ENCODE results near the gene ZNF784.
A peak's percentile ranks its signal among the peaks of the same experiment; 100 is the strongest.

Gene ZNF784

DNA sequence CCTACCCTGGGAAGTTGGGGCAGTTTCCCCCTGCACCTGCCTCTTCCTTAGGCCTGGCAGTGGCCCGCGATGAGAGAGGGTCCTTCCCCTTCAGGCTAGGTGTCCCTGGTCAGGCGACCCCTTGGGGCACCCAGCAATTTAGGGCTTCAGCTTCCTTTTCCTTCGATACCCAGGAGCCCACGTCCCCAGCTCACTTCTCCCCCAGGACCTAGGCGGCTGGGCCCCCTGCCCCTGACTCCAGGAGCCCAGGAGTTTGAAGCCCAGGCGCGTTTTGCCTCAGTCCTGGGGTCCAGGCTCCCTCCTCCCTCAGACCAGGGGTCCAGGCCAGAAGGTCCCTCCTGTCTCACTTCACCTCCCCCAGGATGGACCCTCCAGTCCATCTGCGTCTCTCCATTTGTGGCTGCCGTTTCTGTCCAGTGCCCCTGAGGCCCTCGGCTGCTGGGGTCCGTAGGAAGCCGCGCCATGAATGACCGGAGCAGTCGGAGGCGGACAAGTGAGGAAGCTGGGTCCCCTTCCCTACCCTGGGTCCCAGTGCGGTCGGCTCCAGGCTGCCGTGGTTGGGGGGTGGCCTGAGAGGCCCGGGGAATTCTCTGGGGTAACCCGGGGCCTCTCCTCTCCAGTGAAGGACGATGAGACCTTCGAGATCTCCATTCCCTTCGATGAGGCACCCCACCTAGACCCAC lies 24.4 kb upstream of the ZNF784 start:
- no peak for TF ChIP-seq YY1 (IDR thresholded peaks at IDR 0.05; ENCODE audit: low read depth)
- TF ChIP-seq ZBTB7A (IDR thresholded peaks at IDR 0.05; ENCODE audit: low read depth), result no peak; the same call in 1 of the 2 replicates

DNA sequence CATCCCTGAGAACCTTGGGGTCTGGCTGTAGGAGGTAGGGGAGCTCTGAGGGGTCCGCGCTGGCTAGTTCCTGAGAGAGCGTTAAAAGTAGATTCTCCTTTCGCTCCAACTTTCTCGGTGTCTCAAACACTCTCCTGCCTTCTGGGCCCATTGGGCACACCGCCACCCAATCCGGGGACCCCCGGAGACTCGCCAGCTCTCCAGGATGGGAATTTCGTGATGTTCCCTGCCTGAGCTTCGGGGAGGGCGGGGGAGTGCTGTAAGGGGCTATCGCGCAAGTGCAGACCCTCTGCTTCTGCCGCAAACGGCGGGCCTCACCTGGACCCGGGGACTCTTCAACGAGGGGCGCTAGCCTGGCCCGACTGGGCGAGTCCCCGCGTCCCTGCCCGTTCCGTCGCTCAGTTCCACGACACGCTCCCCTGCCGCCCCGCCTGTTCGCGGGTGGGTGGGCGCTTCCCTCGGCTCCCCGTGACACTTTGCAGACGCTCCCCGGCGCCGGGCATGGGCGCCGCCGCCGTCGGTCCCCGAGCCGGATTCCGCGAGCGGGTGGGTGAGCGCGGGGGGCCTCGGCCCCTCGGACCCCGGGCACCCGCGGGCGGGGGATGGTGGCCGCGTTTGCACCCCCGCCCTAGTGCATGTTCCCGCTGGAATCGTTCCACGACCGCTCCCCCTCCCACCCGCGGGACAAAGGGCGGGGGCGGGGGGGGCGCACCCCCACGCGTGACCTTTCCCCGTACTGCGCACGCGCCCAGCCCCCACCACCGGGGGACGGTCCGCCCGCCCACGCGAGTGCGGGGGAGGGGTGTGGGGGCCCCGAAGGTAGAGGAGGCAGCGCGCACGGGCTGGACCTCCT lies 23.6 kb upstream of the ZNF784 start, which contains the start of gene CCDC106:
CCDC106 (plus strand) TSS at position 481 of the 853 bp plus-strand sequence. CDS start 835 bp downstream, outside the sequence.
- TF ChIP-seq NFIC (IDR thresholded peaks at IDR 0.05), result no peak
- TF ChIP-seq, protein P1, sequence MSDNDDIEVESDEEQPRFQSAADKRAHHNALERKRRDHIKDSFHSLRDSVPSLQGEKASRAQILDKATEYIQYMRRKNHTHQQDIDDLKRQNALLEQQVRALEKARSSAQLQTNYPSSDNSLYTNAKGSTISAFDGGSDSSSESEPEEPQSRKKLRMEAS (IDR thresholded peaks at IDR 0.05), result 0 out of 2 replicates have a peak, but pooled peaks have one; percentile 23
- TF ChIP-seq, protein P2, sequence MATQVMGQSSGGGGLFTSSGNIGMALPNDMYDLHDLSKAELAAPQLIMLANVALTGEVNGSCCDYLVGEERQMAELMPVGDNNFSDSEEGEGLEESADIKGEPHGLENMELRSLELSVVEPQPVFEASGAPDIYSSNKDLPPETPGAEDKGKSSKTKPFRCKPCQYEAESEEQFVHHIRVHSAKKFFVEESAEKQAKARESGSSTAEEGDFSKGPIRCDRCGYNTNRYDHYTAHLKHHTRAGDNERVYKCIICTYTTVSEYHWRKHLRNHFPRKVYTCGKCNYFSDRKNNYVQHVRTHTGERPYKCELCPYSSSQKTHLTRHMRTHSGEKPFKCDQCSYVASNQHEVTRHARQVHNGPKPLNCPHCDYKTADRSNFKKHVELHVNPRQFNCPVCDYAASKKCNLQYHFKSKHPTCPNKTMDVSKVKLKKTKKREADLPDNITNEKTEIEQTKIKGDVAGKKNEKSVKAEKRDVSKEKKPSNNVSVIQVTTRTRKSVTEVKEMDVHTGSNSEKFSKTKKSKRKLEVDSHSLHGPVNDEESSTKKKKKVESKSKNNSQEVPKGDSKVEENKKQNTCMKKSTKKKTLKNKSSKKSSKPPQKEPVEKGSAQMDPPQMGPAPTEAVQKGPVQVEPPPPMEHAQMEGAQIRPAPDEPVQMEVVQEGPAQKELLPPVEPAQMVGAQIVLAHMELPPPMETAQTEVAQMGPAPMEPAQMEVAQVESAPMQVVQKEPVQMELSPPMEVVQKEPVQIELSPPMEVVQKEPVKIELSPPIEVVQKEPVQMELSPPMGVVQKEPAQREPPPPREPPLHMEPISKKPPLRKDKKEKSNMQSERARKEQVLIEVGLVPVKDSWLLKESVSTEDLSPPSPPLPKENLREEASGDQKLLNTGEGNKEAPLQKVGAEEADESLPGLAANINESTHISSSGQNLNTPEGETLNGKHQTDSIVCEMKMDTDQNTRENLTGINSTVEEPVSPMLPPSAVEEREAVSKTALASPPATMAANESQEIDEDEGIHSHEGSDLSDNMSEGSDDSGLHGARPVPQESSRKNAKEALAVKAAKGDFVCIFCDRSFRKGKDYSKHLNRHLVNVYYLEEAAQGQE (IDR thresholded peaks at IDR 0.05; ENCODE audit: low read depth), result no peak
- TF ChIP-seq TEAD4 (IDR thresholded peaks at IDR 0.05), result peak; percentile 4; the same call in 1 of the 2 replicates
- TF ChIP-seq, protein P3, sequence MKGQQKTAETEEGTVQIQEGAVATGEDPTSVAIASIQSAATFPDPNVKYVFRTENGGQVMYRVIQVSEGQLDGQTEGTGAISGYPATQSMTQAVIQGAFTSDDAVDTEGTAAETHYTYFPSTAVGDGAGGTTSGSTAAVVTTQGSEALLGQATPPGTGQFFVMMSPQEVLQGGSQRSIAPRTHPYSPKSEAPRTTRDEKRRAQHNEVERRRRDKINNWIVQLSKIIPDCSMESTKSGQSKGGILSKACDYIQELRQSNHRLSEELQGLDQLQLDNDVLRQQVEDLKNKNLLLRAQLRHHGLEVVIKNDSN (IDR thresholded peaks at IDR 0.05), result no peak
- 0 out of 2 replicates have a peak, but pooled peaks have one; percentile 0 for TF ChIP-seq TCF12 (IDR thresholded peaks at IDR 0.05; ENCODE audit: low read depth)
- TF ChIP-seq EGR1 (IDR thresholded peaks at IDR 0.05), result peak; percentile 94
- TF ChIP-seq CREB1 (IDR thresholded peaks at IDR 0.05; ENCODE audit: low read depth), result no peak
- no peak for TF ChIP-seq CEBPB (IDR thresholded peaks at IDR 0.05)
- peak; percentile 79 for TF ChIP-seq ZBTB7A (IDR thresholded peaks at IDR 0.05; ENCODE audit: low read depth)
- no peak for TF ChIP-seq EP300 (IDR thresholded peaks at IDR 0.05; ENCODE audit: borderline replicate concordance)
- no peak for TF ChIP-seq FOXM1 (IDR thresholded peaks at IDR 0.05; ENCODE audit: borderline replicate concordance, low read depth)
- TF ChIP-seq RAD21 (IDR thresholded peaks at IDR 0.05; ENCODE audit: low read depth), result no peak
- TF ChIP-seq YY1 (IDR thresholded peaks at IDR 0.05; ENCODE audit: low read depth), result peak; percentile 59; the same call in 1 of the 2 replicates
- peak; percentile 42; the same call in 1 of the 2 replicates for TF ChIP-seq TAF1 (IDR thresholded peaks at IDR 0.05; ENCODE audit: low read depth)

DNA sequence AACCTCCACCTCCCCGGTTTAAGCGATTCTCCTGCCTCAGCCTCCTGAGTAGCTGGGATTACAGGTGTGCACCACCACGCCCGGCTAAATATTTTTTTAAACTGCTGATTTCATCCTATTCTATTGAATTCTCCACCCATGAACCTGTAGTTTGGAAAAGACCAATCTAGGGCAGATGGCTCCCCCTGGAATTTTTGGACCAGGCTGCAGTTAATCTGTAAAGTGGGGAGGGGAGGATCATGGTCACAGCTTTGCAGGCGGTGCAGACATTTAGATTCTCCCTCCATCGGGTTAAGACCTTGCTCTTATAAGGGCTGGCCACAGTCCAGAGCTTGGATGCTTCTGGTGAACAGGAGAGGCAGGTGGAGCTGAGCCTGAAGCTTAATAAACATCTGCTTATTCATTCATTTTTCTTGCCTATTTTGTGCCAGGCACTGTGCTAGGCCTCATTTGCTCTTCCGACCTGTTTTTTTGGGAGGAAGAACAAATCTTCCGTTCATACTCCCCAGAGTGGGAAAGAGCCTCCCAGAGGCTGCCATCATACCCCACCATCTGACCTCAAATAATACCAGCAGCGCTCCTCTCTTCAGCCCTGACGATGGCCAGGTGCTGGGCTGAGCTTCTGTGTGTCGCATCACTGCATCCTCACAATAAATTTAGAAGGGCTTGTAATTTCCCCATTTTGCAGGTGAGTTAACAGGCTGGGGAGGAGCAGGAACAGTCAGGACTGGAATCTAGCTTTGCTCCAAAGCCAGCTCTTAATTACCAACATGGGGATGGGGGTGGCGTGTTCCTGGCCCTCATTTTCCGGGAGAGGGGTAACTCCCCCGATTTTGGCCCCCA lies 22.7 kb upstream of the ZNF784 start:
- TF ChIP-seq TAF1 (IDR thresholded peaks at IDR 0.05; ENCODE audit: low read depth) (no peak), TCF12 (IDR thresholded peaks at IDR 0.05; ENCODE audit: low read depth) (no peak), NFIC (IDR thresholded peaks at IDR 0.05) (no peak), YY1 (IDR thresholded peaks at IDR 0.05; ENCODE audit: low read depth) (no peak), CEBPB (IDR thresholded peaks at IDR 0.05) (no peak), ZBTB7A (IDR thresholded peaks at IDR 0.05; ENCODE audit: low read depth) (no peak), EGR1 (IDR thresholded peaks at IDR 0.05) (no peak), EP300 (IDR thresholded peaks at IDR 0.05; ENCODE audit: borderline replicate concordance) (no peak), FOXM1 (IDR thresholded peaks at IDR 0.05; ENCODE audit: borderline replicate concordance, low read depth) (no peak), RAD21 (IDR thresholded peaks at IDR 0.05; ENCODE audit: low read depth) (no peak), CREB1 (IDR thresholded peaks at IDR 0.05; ENCODE audit: low read depth) (no peak), TEAD4 (IDR thresholded peaks at IDR 0.05) (no peak)
- TF ChIP-seq, protein P1 (IDR thresholded peaks at IDR 0.05), result no peak
- TF ChIP-seq, protein P2 (IDR thresholded peaks at IDR 0.05; ENCODE audit: low read depth), result no peak
- TF ChIP-seq, protein P3 (IDR thresholded peaks at IDR 0.05), result no peak

DNA sequence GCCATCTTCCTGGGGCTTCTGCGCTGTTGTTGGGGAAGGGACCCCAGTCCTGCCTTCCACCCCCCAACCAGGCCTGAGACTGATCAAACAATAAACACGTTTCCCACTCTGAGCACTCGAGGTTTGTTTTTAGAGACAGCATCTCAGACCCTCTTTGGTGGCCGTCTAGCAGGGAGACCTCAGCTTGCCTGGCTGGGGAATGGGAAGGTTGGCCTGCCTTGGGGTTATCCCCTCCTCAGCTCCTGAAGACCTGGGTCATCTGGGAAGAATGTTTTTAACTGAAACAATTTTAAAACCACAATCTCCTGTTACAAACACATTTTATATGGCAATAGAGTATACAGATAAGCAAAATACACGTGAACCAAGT lies 21.1 kb upstream of the ZNF784 start:
- TF ChIP-seq TEAD4 (IDR thresholded peaks at IDR 0.05), result no peak
- TF ChIP-seq, protein P1 (IDR thresholded peaks at IDR 0.05), result no peak
- TF ChIP-seq, protein P2 (IDR thresholded peaks at IDR 0.05; ENCODE audit: low read depth), result no peak
- no peak for TF ChIP-seq TAF1 (IDR thresholded peaks at IDR 0.05; ENCODE audit: low read depth)
- no peak for TF ChIP-seq TCF12 (IDR thresholded peaks at IDR 0.05; ENCODE audit: low read depth)
- TF ChIP-seq RAD21 (IDR thresholded peaks at IDR 0.05; ENCODE audit: low read depth), result no peak
- no peak for TF ChIP-seq NFIC (IDR thresholded peaks at IDR 0.05)
- TF ChIP-seq, protein P3 (IDR thresholded peaks at IDR 0.05), result no peak
- no peak for TF ChIP-seq EP300 (IDR thresholded peaks at IDR 0.05; ENCODE audit: borderline replicate concordance)
- TF ChIP-seq FOXM1 (IDR thresholded peaks at IDR 0.05; ENCODE audit: borderline replicate concordance, low read depth), result no peak
- no peak for TF ChIP-seq CEBPB (IDR thresholded peaks at IDR 0.05)
- no peak for TF ChIP-seq CREB1 (IDR thresholded peaks at IDR 0.05; ENCODE audit: low read depth)
- TF ChIP-seq ZBTB7A (IDR thresholded peaks at IDR 0.05; ENCODE audit: low read depth), result no peak
- no peak for TF ChIP-seq YY1 (IDR thresholded peaks at IDR 0.05; ENCODE audit: low read depth)
- TF ChIP-seq EGR1 (IDR thresholded peaks at IDR 0.05), result no peak

All from Ishikawa (cell line).